Ishikawa (cell line): ENCODE results near the gene EVI5.

ENCODE experiments used
- CEBPB ChIP-seq: IDR thresholded peaks from 2 replicates; pipeline ENCODE4 v1.6.1; 2012
- CREB1 ChIP-seq: IDR thresholded peaks from 2 replicates; pipeline ENCODE4 v1.6.1; 2012; ENCODE audit warnings: low read depth
- EGR1 ChIP-seq: IDR thresholded peaks from 2 replicates; pipeline ENCODE4 v1.6.1; 2012
- EP300 ChIP-seq: IDR thresholded peaks from 2 replicates; pipeline ENCODE4 v1.6.1; 2012; ENCODE audit warnings: borderline replicate concordance
- FOXM1 ChIP-seq: IDR thresholded peaks from 2 replicates; pipeline ENCODE4 v1.6.1; 2012; ENCODE audit warnings: low read depth, borderline replicate concordance
- NFIC ChIP-seq: IDR thresholded peaks from 2 replicates; pipeline ENCODE4 v1.6.1; 2012
- RAD21 ChIP-seq: IDR thresholded peaks from 2 replicates; pipeline ENCODE4 v1.6.1; 2012; ENCODE audit warnings: low read depth
- TAF1 ChIP-seq: IDR thresholded peaks from 2 replicates; pipeline ENCODE4 v1.6.1; 2012; ENCODE audit warnings: low read depth, mild to moderate bottlenecking
- ZBTB7A ChIP-seq: IDR thresholded peaks from 2 replicates; pipeline ENCODE4 v1.6.1; 2012; ENCODE audit warnings: low read depth
- TF ChIP-seq, protein P1 (sequence below): IDR thresholded peaks from 2 replicates; pipeline ENCODE4 v1.6.1; 2012; ENCODE audit warnings: low read depth, mild to moderate bottlenecking

DNA sequence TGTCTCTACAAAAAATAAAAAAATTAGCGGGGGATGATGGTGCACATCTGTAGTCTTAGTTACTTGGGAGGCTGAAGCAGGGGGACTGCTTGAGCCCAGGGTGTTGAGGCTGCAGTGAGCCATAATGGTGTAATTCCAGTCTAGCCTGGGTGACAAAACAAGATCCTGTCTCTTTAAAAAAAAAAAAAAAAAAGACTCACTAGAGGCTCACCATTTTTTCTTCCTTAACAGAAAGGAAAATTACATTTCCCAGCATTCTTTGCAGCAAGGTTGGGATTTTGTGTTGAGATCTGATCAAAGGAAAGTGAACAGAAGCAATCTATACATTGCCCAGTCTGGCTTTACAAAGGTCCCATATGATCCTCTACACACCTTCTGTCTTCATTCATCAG is 319.7 kb downstream of the EVI5 start:
- TF ChIP-seq TAF1 (no peak), ZBTB7A (no peak), CREB1 (no peak), RAD21 (no peak), CEBPB (no peak), FOXM1 (no peak), NFIC (no peak), EGR1 (no peak), EP300 (no peak)
- TF ChIP-seq, protein P1, sequence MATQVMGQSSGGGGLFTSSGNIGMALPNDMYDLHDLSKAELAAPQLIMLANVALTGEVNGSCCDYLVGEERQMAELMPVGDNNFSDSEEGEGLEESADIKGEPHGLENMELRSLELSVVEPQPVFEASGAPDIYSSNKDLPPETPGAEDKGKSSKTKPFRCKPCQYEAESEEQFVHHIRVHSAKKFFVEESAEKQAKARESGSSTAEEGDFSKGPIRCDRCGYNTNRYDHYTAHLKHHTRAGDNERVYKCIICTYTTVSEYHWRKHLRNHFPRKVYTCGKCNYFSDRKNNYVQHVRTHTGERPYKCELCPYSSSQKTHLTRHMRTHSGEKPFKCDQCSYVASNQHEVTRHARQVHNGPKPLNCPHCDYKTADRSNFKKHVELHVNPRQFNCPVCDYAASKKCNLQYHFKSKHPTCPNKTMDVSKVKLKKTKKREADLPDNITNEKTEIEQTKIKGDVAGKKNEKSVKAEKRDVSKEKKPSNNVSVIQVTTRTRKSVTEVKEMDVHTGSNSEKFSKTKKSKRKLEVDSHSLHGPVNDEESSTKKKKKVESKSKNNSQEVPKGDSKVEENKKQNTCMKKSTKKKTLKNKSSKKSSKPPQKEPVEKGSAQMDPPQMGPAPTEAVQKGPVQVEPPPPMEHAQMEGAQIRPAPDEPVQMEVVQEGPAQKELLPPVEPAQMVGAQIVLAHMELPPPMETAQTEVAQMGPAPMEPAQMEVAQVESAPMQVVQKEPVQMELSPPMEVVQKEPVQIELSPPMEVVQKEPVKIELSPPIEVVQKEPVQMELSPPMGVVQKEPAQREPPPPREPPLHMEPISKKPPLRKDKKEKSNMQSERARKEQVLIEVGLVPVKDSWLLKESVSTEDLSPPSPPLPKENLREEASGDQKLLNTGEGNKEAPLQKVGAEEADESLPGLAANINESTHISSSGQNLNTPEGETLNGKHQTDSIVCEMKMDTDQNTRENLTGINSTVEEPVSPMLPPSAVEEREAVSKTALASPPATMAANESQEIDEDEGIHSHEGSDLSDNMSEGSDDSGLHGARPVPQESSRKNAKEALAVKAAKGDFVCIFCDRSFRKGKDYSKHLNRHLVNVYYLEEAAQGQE, result no peak
